ENCODE data around the gene TLE2.
"Not testable (repeated sequence)": the region's sequence is repeated elsewhere in the genome, so short reads cannot be mapped to it uniquely, and the experiment has no call there.

Gene TLE2

DNA sequence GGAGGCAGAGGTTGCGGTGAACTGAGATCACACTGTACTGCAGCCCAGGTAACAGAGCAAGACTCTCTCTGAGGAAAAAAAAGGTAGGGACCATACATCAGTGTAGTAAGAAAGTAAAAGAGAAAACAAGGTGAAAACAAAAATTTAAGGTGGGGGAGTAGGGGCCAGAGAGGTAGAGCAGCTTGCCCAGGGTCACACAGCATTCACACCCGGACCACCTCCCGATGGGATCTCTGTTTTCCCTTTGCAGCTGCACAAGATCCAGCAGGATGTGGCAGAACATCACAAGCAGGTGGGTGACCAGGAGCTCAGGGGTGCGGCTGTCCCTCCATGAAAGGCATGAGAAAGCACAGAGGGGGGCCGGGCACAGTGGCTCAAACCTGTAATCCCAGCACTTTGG lies 47.2 kb downstream of the TLE2 start:
- no peak for DNase-seq

DNA sequence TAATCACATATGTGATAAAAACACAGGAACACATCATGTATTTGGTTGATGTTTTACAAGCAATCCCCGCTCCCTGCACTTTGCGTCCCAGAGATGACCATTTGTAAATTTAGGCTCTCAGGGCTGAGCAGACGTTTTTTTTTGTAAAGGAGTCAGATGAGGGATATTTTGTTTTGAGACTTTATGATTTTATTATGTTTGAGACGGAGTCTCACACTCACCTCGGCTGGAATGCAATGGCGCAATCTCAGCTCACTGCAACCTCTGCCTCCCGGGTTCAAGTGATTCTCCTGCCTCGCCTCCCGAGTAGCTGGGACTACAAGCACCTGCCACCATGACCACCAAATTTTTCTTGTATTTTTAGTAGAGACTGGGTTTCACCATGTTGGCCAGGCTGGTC lies 50.3 kb downstream of the TLE2 start:
- DNase-seq: no peak

DNA sequence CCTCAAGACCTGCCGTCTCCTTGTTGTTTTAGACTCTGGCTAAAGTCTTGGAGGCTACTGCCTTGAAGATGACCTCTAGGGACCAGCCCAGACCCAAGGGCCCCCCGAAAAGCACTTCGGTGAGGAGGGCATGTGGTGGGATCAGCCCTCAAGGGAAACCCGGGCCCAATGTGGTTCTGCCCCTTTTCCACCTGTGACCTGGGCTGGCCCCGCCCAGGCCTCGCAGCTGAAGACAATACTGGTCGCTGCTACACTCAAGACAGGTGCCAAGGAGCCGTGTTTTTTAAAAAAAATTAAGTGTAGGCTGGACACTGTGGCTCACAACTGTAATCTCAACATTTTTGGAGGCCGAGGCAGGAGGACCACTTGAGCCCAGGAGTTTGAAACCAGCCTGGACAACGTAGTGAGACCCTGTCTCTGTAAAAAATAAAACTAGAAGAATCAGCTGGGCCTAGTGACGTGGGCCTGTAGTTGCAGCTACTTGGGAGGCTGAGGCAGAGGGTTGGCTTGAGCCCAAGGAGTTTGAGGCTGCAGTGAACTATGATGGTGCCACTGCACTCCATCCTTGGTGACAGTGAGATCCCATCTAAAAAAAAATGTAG lies 50.8 kb downstream of the TLE2 start:
- no peak for DNase-seq

DNA sequence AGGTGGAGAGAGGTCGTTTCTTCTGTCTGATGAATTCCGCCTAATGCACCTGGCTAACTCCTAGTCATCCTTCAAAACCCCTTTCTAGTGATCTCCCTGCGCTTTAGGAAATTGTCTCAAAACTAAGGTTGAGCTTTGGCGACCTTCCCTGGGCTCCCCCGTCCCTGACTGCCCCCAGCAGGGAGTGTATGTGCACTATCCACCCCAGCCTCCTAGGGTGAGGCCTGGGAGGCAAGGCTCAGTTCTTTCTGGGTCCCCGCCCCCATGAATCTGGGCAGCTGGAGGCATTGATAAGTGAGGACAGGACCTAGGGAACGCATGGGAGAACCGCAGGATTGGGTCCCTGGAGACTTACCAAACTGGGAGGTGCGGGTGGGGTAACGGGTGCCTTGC lies 51.3 kb downstream of the TLE2 start:
- no peak for DNase-seq

DNA sequence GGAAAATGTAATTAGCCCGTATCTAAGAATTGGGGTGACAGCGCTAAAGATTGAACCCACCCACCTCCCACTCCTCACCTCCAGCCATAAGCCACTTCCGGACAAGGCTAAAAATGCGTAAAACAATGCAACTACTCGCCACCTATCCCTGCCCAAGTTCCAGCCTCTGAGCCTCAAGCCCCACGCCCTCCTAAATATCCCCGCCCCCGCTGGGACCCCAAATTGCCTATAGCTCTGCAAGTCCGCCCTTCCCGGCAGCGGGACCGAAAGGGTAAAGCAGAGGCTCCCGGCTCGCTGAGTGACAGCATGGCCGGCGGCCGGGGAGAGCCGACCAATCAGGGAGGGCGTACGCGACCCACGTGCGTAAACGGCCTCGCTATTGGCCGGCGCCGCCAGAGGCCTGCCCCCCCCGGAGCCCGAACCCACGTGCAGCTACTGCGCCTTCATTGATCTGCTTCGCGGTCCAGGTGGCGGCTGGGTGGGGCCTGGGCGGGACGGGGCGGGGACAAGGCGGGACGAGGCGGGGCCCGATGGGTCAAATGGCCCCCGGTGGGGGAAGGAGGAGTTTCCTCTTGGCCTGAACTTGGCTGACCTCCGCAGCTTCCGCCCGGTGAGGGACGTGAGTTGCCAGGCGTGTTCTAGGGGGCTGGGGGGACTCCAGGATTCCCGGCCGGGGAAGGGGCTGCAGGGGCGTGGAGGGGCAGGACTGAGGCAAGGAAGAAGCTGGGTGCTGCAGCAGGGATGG lies 51.9 kb downstream of the TLE2 start, which contains the start of gene TLE6:
TLE6 (plus strand) TSS at position 564 of the 745 bp plus-strand sequence. CDS start 670 bp downstream, outside the sequence.
- peak; percentile 75 for DNase-seq

DNA sequence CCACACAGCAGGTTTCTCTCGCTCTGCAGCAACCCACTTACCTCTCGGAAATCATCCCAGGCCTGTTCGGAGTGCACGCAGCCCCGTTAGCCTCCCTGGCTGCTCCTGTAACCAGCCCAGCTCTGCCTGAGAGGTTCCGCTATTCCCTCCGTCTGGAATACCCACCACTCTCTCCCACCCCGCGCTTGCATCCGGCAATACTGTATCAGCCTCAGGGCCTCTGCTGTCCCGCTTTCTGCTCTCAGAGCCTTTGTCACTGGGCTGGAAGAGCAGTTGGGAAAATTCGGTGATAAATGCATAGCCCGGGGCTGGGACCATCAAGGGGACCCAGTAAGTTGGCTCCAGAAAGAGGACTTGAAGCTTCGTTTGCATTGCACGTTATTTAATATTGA lies 52.5 kb downstream of the TLE2 start:
- DNase-seq: no peak

DNA sequence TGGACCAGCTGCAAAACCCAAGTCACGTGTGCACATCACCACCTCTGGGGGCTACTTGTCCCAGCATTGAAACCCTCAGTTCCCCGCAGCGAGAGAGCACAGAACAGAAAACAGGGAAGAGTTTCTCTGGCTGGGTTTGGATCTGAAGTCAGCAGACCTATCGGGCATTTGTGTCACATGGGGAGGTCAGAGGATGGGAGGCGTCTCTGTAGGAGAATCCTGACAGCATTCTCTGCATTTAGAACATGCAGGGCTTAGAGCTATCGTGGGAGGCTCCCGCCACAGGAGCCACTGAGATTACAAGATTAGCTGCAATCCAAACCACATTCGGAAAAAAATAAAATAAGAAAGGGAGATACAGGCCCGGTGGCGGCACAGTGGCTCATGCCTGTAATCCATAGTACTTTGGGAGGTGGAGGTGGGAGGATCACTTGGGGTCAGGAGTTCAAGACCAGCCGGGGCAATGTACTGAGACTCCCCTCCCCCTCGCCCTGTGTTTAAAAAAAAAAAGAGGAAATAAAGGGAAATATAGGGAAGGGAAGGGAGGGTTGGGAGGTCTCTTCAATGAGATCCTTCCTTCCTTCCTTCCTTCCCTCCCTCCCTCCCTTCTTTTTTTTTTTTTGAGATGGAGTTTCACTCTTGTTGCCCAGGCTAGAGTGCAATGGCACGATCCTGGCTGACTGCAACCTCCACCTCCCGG lies 54.6 kb downstream of the TLE2 start:
- DNase-seq: no peak

DNA sequence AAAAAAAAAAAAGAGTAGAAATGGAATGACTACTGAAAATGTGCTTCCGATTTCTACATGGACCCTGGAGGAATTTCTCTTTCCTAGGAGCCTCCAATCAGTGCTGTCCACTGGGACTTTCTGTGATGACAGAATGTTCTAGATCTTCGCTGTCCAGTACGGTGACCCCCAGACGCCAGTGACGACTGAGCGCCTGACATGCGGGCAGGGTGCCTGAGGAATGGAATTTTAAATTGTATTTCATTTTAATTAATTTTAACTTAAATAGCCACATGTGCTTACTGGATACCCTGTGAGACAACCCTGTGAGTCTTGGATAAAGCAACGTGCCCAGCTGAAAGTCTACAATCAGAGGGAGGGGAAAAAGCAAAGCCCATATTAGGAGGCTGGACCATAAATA lies 55.9 kb downstream of the TLE2 start:
- DNase-seq: no peak

DNA sequence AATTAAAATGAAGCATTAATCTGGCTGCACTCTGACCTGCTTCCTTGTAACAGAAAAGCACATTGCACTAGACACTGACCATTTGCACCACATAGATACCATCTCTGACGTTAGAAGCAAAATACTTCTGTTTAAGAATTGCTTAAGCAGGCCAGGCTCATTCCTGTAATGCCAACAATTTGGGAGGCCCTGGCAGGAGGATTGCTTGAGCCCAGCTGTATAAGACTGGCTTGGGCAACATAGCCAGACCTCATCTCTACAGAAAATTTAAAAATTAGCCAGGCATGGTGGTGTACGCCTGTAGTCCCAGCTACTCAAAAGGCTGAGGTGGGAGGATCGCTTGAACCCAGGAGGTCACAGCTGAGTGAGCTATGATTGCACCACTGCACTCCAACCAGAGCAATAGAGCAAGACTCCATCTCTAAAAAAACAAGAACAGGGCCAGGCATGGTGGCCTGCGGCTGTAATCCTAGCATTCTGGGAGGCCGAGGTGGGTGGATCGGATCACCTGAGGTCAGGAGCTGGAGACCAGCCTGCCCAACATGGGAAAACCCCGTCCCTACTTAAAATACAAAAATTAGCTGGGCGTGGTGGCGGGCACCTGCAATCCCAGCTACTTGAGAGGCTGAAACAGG lies 58.8 kb downstream of the TLE2 start:
- no peak for DNase-seq

DNA sequence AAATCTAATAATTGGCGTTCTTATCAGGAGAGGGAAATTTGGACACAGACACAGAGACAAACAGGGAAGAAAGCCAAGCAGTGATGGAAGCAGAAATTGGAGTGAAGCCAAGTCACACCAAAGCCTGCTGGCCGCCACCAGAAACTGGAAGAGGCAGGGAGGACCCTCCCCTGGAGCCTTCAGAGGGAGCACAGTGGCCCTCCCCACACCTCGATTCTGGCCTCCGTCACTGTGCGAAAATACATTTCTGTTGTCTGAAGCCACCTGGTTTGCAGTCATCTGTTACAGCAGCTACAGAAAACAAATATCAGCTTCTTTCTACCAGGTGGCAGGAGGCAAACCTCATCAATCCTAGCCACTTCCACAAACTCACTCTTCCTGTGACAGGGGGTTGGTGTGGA lies 60.0 kb downstream of the TLE2 start:
- DNase-seq: no peak

DNA sequence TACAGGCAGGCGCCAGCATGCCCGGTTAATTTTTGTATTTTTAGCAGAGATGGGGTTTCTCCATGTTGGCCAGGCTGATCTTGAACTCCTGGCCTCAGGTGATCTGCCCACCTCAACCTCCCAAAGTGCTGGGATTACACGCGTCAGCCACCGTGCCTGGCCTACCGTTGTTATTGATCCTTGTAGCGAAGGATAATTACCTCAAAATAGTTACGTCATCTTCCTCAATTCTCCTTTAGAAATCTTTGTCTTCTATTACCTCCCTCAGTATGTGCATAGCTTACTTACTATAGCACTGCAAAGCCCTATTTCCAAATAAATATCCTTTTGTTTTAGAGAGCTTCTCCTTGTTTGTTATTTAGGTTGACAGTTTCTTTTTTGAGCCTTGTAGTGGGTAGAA lies 61.1 kb downstream of the TLE2 start:
- no peak for DNase-seq

DNA sequence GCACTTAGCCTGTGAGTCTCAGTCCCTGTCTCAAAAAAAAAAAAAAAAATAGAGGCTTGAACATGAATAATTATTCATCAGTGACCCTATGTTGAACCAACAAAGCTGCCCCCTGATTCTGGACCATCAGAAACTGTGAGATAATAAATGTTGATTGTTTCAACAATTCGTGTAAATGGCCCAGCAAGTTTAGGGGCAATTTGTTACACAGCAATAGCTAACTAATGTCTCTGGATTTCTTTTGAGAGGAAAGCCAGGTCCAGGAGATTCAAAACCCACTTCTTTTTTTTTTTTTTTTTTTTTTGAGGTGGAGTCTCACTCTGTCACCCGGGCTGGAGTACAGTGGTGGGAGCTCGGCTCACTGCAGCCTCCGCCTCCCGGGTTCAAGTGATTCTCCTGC lies 64.2 kb downstream of the TLE2 start:
- no peak for DNase-seq

DNA sequence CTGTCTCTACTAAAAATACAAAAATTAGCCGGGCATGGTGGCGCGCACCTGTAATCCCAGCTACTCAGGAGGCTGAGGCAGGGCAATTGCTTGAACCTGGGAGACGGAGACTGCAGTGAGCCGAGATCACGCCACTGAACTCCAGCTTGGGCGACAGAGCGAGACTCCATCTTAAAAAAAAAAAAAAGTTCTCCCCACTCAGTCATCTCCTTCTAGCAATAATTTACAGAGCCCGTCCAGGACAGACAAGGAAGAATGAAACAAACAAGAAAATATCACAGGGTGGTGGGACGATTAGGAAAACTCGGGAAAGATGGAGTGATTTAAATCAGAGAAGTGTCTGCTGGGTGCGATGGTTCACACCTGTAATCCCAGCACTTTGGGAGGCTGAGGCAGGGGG lies 65.4 kb downstream of the TLE2 start:
- DNase-seq: not testable (repeated sequence)

DNA sequence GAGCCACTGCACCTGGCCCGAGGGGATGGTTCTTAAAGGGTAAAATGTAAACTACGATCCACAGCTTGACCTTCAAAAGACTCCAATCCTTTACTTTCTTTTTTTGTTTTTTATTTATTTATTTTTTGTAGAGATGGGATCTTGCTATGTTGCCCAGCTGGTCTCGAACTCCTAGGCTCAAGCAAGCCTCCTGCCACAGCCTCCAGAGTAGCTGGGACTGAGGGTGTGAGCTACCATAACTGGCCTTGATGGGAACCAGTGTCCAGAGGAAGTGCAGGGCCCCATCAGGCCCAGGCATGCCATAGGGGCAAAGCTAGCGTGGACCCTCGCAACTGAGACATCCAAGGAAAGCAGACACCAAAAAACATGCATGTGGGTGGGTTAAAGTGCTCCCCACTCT lies 66.0 kb downstream of the TLE2 start:
- no peak for DNase-seq

DNA sequence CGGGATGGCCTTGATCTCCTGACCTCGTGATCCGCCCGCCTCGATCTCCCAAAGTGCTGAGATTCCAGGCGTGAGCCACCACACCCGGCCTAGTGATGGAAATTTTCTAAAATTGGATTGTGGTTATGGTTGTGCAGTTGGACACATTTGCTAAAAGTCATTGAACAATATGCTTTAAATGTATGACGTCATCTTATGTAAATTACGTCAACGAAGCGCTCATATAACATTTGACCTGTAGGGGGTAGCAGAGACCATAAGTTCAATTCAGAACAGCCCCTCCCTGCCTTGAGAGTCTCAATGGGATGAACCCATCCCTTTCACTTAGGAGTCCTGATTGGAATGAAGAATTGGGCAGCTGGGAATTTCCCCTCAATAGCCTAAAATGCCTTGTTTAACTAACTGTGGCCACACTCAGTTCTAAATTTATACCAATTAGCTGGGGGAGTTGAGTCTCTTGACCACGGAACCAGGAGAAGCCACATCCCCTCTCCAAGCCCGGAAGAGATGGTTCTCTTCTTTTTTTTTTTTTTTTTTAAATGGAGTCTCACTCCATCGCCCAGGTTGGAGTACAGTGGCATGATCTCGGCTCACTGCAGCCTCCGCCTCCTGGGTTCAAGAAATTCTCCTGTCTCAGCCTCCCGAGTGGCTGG lies 66.9 kb downstream of the TLE2 start:
- peak; percentile 62 for DNase-seq

DNA sequence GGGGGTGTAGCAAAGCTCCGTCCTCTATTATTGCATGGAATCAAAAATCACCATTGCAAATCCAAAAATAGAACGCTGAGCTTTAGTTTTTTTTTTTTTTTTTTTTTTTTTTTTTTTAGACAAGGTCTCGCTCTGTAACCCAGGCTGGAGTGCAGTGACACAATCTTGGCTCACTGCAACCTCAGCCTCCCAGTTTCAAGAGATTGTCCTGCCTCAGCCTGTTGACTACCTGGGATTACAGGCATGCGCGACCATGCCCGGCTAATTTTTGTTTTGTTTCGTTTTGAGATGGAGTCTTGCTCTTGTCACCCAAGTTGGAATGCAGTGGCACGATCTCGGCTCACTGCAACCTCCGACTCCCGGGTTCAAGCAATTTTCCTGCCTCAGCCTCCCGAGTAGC lies 69.0 kb downstream of the TLE2 start:
- no peak for DNase-seq

DNA sequence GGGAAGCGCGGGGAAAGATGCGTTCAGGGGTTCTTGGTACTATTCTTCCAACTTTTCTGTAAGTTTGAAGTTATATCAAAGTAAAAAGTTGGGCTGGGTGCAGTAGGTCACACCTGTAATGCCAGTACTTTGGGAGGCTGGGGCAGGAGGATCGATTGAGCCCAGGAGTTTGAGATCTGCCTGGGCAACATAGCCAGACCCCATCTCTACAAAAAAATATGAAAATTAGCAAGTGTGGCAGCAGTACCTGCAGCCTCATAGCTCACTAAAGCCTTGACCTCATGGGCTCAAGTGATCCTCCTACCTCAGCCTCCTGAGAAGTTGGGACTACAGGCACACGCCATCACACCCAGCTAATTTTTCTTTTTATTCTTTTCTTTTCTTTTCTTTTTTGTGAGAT lies 71.9 kb downstream of the TLE2 start:
- no peak for DNase-seq

DNA sequence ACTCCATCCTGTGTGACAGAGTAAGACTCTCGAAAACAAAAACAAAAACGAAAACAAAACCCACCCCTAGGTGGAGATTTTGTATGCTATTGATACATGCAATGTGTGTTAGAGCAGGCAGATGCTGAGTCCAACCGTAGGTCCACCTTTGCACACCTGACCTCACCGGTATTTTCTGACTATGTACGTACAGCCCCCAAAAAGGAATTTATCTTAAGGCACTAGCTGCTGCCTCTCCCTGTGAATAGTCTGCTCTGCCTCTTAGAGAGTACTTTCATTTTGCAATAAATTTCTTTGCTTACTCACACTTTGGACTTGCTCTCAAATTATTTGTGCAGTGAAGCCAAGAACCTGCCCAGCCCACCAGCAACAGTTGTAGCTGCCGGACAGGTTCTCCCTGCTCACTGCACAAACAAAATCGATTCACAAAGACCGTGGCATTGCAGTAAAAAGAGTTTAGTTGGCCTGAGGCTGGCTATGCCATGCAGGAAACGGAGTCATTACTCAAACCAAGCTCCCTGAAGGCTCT lies 76.1 kb downstream of the TLE2 start:
- no peak for DNase-seq

DNA sequence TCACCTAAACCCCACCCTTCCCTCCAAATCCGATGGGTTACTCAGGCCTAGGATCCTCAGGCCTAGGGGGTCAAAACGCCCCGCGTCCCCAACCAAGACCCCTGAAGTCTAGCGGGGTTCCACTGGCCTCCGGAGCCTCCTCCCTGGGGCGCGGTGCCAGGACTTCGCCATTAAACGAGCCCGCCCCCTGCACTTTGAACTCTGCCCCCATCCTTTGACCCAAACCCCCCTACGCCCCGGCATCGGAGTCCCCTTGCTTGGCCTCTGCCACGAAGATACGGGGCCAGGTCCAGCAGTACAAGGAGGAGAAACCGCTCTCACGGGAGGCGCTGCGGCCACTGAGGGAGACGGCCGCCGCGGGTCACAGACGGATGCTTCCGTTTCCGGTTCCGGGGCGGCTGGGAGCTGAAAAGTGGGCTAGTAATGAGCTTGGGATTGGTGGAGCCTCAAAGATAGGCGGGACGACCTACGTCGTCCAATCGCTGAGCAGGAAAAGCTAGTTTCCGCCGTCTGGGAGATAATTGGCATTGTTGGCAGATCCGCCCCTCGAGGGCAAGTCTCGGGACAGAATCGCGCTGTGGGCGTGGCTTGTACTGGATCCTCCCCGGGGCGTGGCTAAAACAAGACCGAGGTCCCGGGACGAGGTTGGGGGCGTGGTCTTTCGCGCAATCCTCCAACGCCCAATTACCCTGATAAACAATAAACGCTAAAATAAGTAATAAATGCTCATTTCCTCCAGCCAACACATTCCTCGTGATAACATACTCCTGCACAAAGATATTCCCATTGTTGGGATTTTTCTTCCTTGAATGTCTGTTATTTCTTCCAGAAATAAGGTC lies 78.6 kb downstream of the TLE2 start:
- peak; percentile 99 for DNase-seq

DNA sequence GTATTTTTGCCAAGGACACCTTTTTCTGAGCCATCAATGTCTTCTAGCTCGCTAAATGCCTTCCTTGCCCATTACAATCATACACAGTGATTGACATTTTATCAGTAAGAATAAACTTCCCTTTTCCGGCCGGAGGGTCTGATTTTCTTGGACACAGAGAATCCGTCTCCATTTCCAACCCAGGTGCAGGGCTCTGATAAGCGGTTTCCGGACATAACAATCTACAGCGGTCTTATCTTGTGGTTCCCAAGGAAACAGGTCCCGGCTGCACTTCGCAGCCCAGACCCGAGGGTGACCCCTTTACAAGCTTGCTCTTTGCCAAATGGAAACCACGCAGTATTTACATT lies 79.2 kb downstream of the TLE2 start:
- no peak for DNase-seq

Measured in amniotic stem cell (primary cell).